Measurements from ENCODE around the gene PEDS1.

GRCh38 chr20:50181344-50181743 is 27.8 kb upstream of the PEDS1 start:
- TF ChIP-seq MXI1 (IDR thresholded peaks at IDR 0.05; ENCODE audit: borderline replicate concordance, low read depth, low read length) = no peak
- no peak for TF ChIP-seq POLR2A (IDR thresholded peaks at IDR 0.05; ENCODE audit: low read depth, low read length)
- no peak for TF ChIP-seq CTCF (conservative IDR thresholded peaks at IDR 0.05; ENCODE audit: low read depth, low read length)

All from IMR-90 (cell line).